Measurements from ENCODE around the gene FCHSD2.

DNA sequence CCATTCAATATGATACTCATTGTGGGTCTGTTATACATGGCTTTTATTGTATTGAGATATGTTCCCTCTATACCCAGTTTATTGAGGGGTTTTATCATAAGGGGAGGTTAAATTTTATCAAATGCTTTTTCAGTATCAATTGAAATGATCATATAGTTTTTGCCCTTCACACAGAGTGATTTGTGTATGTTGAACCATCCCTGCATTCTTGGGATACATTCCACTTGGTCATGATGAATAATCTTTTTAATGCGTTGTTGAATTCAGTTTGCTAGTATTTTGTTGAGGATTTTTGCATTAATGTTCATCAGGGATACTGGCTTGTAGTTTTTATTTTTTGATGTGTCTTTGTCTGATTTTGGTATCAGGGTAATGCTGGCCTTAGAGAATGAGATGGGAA is 229.9 kb downstream of the FCHSD2 start:
- TF ChIP-seq, protein P1, sequence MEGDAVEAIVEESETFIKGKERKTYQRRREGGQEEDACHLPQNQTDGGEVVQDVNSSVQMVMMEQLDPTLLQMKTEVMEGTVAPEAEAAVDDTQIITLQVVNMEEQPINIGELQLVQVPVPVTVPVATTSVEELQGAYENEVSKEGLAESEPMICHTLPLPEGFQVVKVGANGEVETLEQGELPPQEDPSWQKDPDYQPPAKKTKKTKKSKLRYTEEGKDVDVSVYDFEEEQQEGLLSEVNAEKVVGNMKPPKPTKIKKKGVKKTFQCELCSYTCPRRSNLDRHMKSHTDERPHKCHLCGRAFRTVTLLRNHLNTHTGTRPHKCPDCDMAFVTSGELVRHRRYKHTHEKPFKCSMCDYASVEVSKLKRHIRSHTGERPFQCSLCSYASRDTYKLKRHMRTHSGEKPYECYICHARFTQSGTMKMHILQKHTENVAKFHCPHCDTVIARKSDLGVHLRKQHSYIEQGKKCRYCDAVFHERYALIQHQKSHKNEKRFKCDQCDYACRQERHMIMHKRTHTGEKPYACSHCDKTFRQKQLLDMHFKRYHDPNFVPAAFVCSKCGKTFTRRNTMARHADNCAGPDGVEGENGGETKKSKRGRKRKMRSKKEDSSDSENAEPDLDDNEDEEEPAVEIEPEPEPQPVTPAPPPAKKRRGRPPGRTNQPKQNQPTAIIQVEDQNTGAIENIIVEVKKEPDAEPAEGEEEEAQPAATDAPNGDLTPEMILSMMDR (IDR thresholded peaks at IDR 0.05) = no peak
- TF ChIP-seq POLR2A (IDR thresholded peaks at IDR 0.05) = no peak
